ENCODE measurements around the gene NR4A2.

Gene NR4A2

GRCh38 chr2:156333274-156333950 lies 891 bp upstream of the NR4A2 start:
- H3K4me3 ChIP-seq (ENCODE audit: low read depth, low read length), result peak overlapping the region; percentile 66
- no peak for TF ChIP-seq CTCF (IDR thresholded peaks at IDR 0.05; ENCODE audit: borderline replicate concordance, insufficient read depth, low read depth, low read length)

- H3K4me3 ChIP-seq (ENCODE audit: low read depth, low read length), result peak overlapping the region; percentile 66
- no peak for TF ChIP-seq CTCF (IDR thresholded peaks at IDR 0.05; ENCODE audit: borderline replicate concordance, insufficient read depth, low read depth, low read length)
These were observed 312 bp downstream of the NR4A2 start for GRCh38 chr2:156332284-156332533.

- peak overlapping the region; percentile 66 for H3K4me3 ChIP-seq (ENCODE audit: low read depth, low read length)
These were observed 793 bp downstream of the NR4A2 start for GRCh38 chr2:156331572-156332283.

GRCh38 chr2:156329927-156330726 lies 2.4 kb downstream of the NR4A2 start:
- TF ChIP-seq CTCF (IDR thresholded peaks at IDR 0.05; ENCODE audit: borderline replicate concordance, insufficient read depth, low read depth, low read length), result no peak
- H3K4me3 ChIP-seq (ENCODE audit: low read depth, low read length), result no peak overlapping the region

More at GRCh38 chr2:156331572-156332283, 793 bp downstream of the NR4A2 start:
- no peak for TF ChIP-seq CTCF (IDR thresholded peaks at IDR 0.05; ENCODE audit: borderline replicate concordance, insufficient read depth, low read depth, low read length)

GRCh38 chr2:156329031-156329926 lies 3.2 kb downstream of the NR4A2 start:
- no peak overlapping the region for H3K4me3 ChIP-seq (ENCODE audit: low read depth, low read length)
- TF ChIP-seq CTCF (IDR thresholded peaks at IDR 0.05; ENCODE audit: borderline replicate concordance, insufficient read depth, low read depth, low read length), result no peak

GRCh38 chr2:156327835-156328695 lies 4.5 kb downstream of the NR4A2 start:
- TF ChIP-seq CTCF (IDR thresholded peaks at IDR 0.05; ENCODE audit: borderline replicate concordance, insufficient read depth, low read depth, low read length), result no peak
- H3K4me3 ChIP-seq (ENCODE audit: low read depth, low read length), result no peak overlapping the region
